ENCODE data around the gene OR5K2. TPM values are rescaled to one million over a fixed set of nuclear protein-coding genes. Genes with fewer than 3 reads are reported as not detected.

OR5K2 gene
- total RNA-seq, 1 donor from 2014 or later, result not detected

GRCh38 chr3:98504539-98504938, 7.1 kb downstream of the OR5K2 start:
- Mint-ChIP-seq H3K36me3 (ENCODE audit: low read depth) (peaks cover 37% of the 10 kb centered on the region), H3K4me3 (no peak overlapping the region), H3K4me1 (ENCODE audit: low read depth) (peaks cover 14% of the 10 kb centered on the region), H3K27me3 (ENCODE audit: insufficient read depth) (no peaks in the 10 kb centered on the region), H3K27ac (no peak overlapping the region), H3K9me3 (peaks cover 4% of the 10 kb centered on the region)
- no peak for DNase-seq (ENCODE audit: low spot score)
- intact Hi-C loops (cut with micrococcal nuclease), result no loop called here

- Mint-ChIP-seq H3K4me1 (ENCODE audit: low read depth) (peaks cover 31% of the 10 kb centered on the region), H3K36me3 (ENCODE audit: low read depth) (peaks cover 60% of the 10 kb centered on the region), H3K9me3 (no peaks in the 10 kb centered on the region), H3K27ac (no peak overlapping the region), H3K27me3 (ENCODE audit: insufficient read depth) (no peaks in the 10 kb centered on the region), H3K4me3 (no peak overlapping the region)
- DNase-seq (ENCODE audit: low spot score), result no peak
- intact Hi-C loops (cut with micrococcal nuclease), result no loop called here
Measured at GRCh38 chr3:98508582-98508981, 11.1 kb downstream of the OR5K2 start.

- H3K4me1 Mint-ChIP-seq (ENCODE audit: low read depth), result peaks cover 65% of the 10 kb centered on the region
- H3K9me3 Mint-ChIP-seq, result no peaks in the 10 kb centered on the region
- DNase-seq (ENCODE audit: low spot score), result no peak
- intact Hi-C loops (cut with micrococcal nuclease), result no loop called here
- peaks cover 74% of the 10 kb centered on the region for H3K36me3 Mint-ChIP-seq (ENCODE audit: low read depth)
- no peak overlapping the region for H3K4me3 Mint-ChIP-seq
- H3K27ac Mint-ChIP-seq, result no peak overlapping the region
- H3K27me3 Mint-ChIP-seq (ENCODE audit: insufficient read depth), result no peaks in the 10 kb centered on the region
Measured at GRCh38 chr3:98512576-98512975, 15.1 kb downstream of the OR5K2 start.

- Mint-ChIP-seq H3K27me3 (ENCODE audit: insufficient read depth) (no peaks in the 10 kb centered on the region), H3K9me3 (no peaks in the 10 kb centered on the region), H3K27ac (no peak overlapping the region), H3K4me3 (no peak overlapping the region), H3K4me1 (ENCODE audit: low read depth) (peaks cover 68% of the 10 kb centered on the region), H3K36me3 (ENCODE audit: low read depth) (peaks cover 75% of the 10 kb centered on the region)
- no peak for DNase-seq (ENCODE audit: low spot score)
- intact Hi-C loops (cut with micrococcal nuclease), result loop anchor here (1.0 kb wide), 1 partner anchor 9 kb away; the partner anchor contains the start of gene CLDND1
Measured at GRCh38 chr3:98513091-98513511, 15.6 kb downstream of the OR5K2 start.

- H3K9me3 Mint-ChIP-seq, result no peaks in the 10 kb centered on the region
- H3K27ac Mint-ChIP-seq, result peak overlapping the region; percentile 26
- peaks cover 75% of the 10 kb centered on the region for H3K36me3 Mint-ChIP-seq (ENCODE audit: low read depth)
- no peak overlapping the region for H3K4me3 Mint-ChIP-seq
- H3K4me1 Mint-ChIP-seq (ENCODE audit: low read depth), result peaks cover 68% of the 10 kb centered on the region
- H3K27me3 Mint-ChIP-seq (ENCODE audit: insufficient read depth), result no peaks in the 10 kb centered on the region
- intact Hi-C loops (cut with micrococcal nuclease), result loop anchor here (1.0 kb wide), 1 partner anchor 9 kb away; the partner anchor contains the start of gene CLDND1
- DNase-seq (ENCODE audit: low spot score), result no peak
Measured at GRCh38 chr3:98513736-98514135, 16.3 kb downstream of the OR5K2 start.

- peak overlapping the region; percentile 59 for H3K27ac Mint-ChIP-seq
- no peaks in the 10 kb centered on the region for H3K9me3 Mint-ChIP-seq
- no peak overlapping the region for H3K4me3 Mint-ChIP-seq
- DNase-seq (ENCODE audit: low spot score), result no peak
- peaks cover 78% of the 10 kb centered on the region for H3K36me3 Mint-ChIP-seq (ENCODE audit: low read depth)
- intact Hi-C loops (cut with micrococcal nuclease), result no loop called here
- H3K4me1 Mint-ChIP-seq (ENCODE audit: low read depth), result peaks cover 71% of the 10 kb centered on the region
- H3K27me3 Mint-ChIP-seq (ENCODE audit: insufficient read depth), result no peaks in the 10 kb centered on the region
Measured at GRCh38 chr3:98514948-98515347, 17.5 kb downstream of the OR5K2 start.

GRCh38 chr3:98518816-98519215, 21.3 kb downstream of the OR5K2 start:
- no peak for DNase-seq (ENCODE audit: low spot score)
- H3K36me3 Mint-ChIP-seq (ENCODE audit: low read depth), result peaks cover 67% of the 10 kb centered on the region
- H3K27ac Mint-ChIP-seq, result peak overlapping the region; percentile 64
- no peaks in the 10 kb centered on the region for H3K9me3 Mint-ChIP-seq
- no peaks in the 10 kb centered on the region for H3K27me3 Mint-ChIP-seq (ENCODE audit: insufficient read depth)
- peak overlapping the region; percentile 97 for H3K4me3 Mint-ChIP-seq
- H3K4me1 Mint-ChIP-seq (ENCODE audit: low read depth), result peaks cover 81% of the 10 kb centered on the region
- intact Hi-C loops (cut with micrococcal nuclease), result no loop called here

- peak overlapping the region; percentile 97 for H3K4me3 Mint-ChIP-seq
- H3K27ac Mint-ChIP-seq, result peak overlapping the region; percentile 64
Measured at GRCh38 chr3:98519351-98519750, 21.9 kb downstream of the OR5K2 start.

GRCh38 chr3:98521897-98522543, 24.5 kb downstream of the OR5K2 start:
- peak; percentile 53 for DNase-seq (ENCODE audit: low spot score)
- H3K9me3 Mint-ChIP-seq, result no peaks in the 10 kb centered on the region
- peaks cover 77% of the 10 kb centered on the region for H3K4me1 Mint-ChIP-seq (ENCODE audit: low read depth)
- H3K27ac Mint-ChIP-seq, result peak overlapping the region; percentile 95
- intact Hi-C loops (cut with micrococcal nuclease), result loop anchor here (1.0 to 10.0 kb wide), 13 partner anchors 9 to 1739 kb away; partner anchors contain the start of genes CMSS1, CPOX, CRYBG3 and DCBLD2
- peaks cover 52% of the 10 kb centered on the region for H3K36me3 Mint-ChIP-seq (ENCODE audit: low read depth)
- H3K4me3 Mint-ChIP-seq, result peak overlapping the region; percentile 97
- H3K27me3 Mint-ChIP-seq (ENCODE audit: insufficient read depth), result no peaks in the 10 kb centered on the region

More at GRCh38 chr3:98519351-98519750, 21.9 kb downstream of the OR5K2 start:
- Mint-ChIP-seq H3K4me1 (ENCODE audit: low read depth) (peaks cover 83% of the 10 kb centered on the region), H3K27me3 (ENCODE audit: insufficient read depth) (no peaks in the 10 kb centered on the region), H3K36me3 (ENCODE audit: low read depth) (peaks cover 66% of the 10 kb centered on the region), H3K9me3 (no peaks in the 10 kb centered on the region)
- intact Hi-C loops (cut with micrococcal nuclease), result no loop called here
- DNase-seq (ENCODE audit: low spot score), result no peak

GRCh38 chr3:98522544-98523281, 25.2 kb downstream of the OR5K2 start, which contains the start of gene CLDND1:
CLDND1 (minus strand) TSS chr3:98522902; CDS start chr3:98521424, 1,478 bp downstream.
- Mint-ChIP-seq H3K9me3 (no peaks in the 10 kb centered on the region), H3K27me3 (ENCODE audit: insufficient read depth) (no peaks in the 10 kb centered on the region), H3K4me1 (ENCODE audit: low read depth) (peaks cover 77% of the 10 kb centered on the region), H3K36me3 (ENCODE audit: low read depth) (peaks cover 48% of the 10 kb centered on the region), H3K4me3 (peak within 1 kb of the TSS; percentile 97), H3K27ac (peak within 1 kb of the TSS; percentile 95)
- DNase-seq (ENCODE audit: low spot score), result peak; percentile 95
- intact Hi-C loops (cut with micrococcal nuclease), result loop anchor here (1.0 to 10.0 kb wide), 14 partner anchors 9 to 1738 kb away; partner anchors contain the start of genes ARL6, CMSS1, CPOX and CRYBG3

GRCh38 chr3:98525494-98525893, 28.0 kb downstream of the OR5K2 start:
- Mint-ChIP-seq H3K9me3 (no peaks in the 10 kb centered on the region), H3K4me1 (ENCODE audit: low read depth) (peaks cover 71% of the 10 kb centered on the region), H3K36me3 (ENCODE audit: low read depth) (peaks cover 27% of the 10 kb centered on the region), H3K27me3 (ENCODE audit: insufficient read depth) (no peaks in the 10 kb centered on the region), H3K4me3 (peak overlapping the region; percentile 53), H3K27ac (peak overlapping the region; percentile 61)
- intact Hi-C loops (cut with micrococcal nuclease), result loop anchor here (10.0 kb wide), 1 partner anchor 701 kb away; the partner anchor contains the start of gene CRYBG3
- DNase-seq (ENCODE audit: low spot score), result no peak

- Mint-ChIP-seq H3K36me3 (ENCODE audit: low read depth) (peaks cover 37% of the 10 kb centered on the region), H3K4me1 (ENCODE audit: low read depth) (peaks cover 84% of the 10 kb centered on the region), H3K4me3 (peak overlapping the region; percentile 5)
Measured at GRCh38 chr3:98528474-98529346, 31.2 kb downstream of the OR5K2 start.

More at GRCh38 chr3:98528474-98529346, 31.2 kb downstream of the OR5K2 start:
- Mint-ChIP-seq H3K27me3 (ENCODE audit: insufficient read depth) (no peaks in the 10 kb centered on the region), H3K9me3 (no peaks in the 10 kb centered on the region), H3K27ac (peak overlapping the region; percentile 27)
- intact Hi-C loops (cut with micrococcal nuclease), result loop anchor here (10.0 kb wide), 1 partner anchor 704 kb away; the partner anchor contains the start of gene CRYBG3
- no peak for DNase-seq (ENCODE audit: low spot score)

Measured in activated T-helper 1 cell treated with anti-CD3 and anti-CD28 coated beads, Interleukin-12 subunit alpha, Interleukin-12 subunit beta, Interleukin-2, Interleukin-4 antibody, amounts not matched to agents 30 ng/mL and 10 ng/mL and 1 ng/mL, durations not matched to agents 14 hours and 24 hours and 36 hours (primary cell).